ENCODE results near the gene COL12A1. TPM values are rescaled to one million over a fixed set of nuclear protein-coding genes. Genes with fewer than 3 reads are reported as not detected.
A peak's percentile ranks its signal among the peaks of the same experiment; 100 is the strongest.

Gene COL12A1
- total RNA-seq, 1 experiment from 2014 or later, result 0.96 TPM

- Histone ChIP-seq H2BK12ac (ENCODE audit: insufficient read length, low read depth, low read length) (no peak overlapping the region), H4K5ac (ENCODE audit: insufficient read length, low read depth, low read length) (no peak overlapping the region), H3K9ac (ENCODE audit: extremely low read depth, insufficient read length, low read length) (no peak overlapping the region), H3K9me3 (ENCODE audit: control insufficient read depth, low read depth, low read length) (no peaks in the 10 kb centered on the region), H2BK5ac (ENCODE audit: insufficient read length, low read length) (no peak overlapping the region), H3K56ac (ENCODE audit: insufficient read length, low read depth, low read length) (no peak overlapping the region), H3K79me2 (ENCODE audit: insufficient read depth, low read length) (no peaks in the 10 kb centered on the region), H3K23me2 (ENCODE audit: insufficient read length, low read depth, low read length, poor library complexity, severe bottlenecking) (no peaks in the 10 kb centered on the region), H3K4me1 (ENCODE audit: insufficient read depth, low read length) (peaks cover 8% of the 10 kb centered on the region; the same call in 1 of the 2 replicates), H3K79me1 (ENCODE audit: insufficient read depth, low read depth, low read length, poor library complexity, severe bottlenecking) (no peaks in the 10 kb centered on the region), H4K20me1 (ENCODE audit: control insufficient read depth, insufficient read depth, insufficient read length) (no peaks in the 10 kb centered on the region), H3T11ph (ENCODE audit: low read length) (no peak overlapping the region), H3K27ac (ENCODE audit: insufficient read length, low read depth, low read length) (peak overlapping the region; percentile 33), H2AK5ac (ENCODE audit: insufficient read length, low read length) (no peak overlapping the region), H2BK20ac (ENCODE audit: low read depth, low read length, poor library complexity, severe bottlenecking) (no peak overlapping the region), H3K4ac (ENCODE audit: low read depth, low read length) (no peak overlapping the region), H2AFZ (ENCODE audit: low read length) (no peak overlapping the region), H3K18ac (ENCODE audit: insufficient read length, low read depth, low read length) (no peak overlapping the region), H3K14ac (ENCODE audit: insufficient read depth, low read length) (no peak overlapping the region), H3K27me3 (ENCODE audit: insufficient read depth, low read length) (no peaks in the 10 kb centered on the region), H2BK120ac (ENCODE audit: low read depth, low read length, poor library complexity, severe bottlenecking) (no peak overlapping the region), H3K4me2 (ENCODE audit: insufficient read depth, insufficient read length, low read length) (no peak overlapping the region), H4K91ac (ENCODE audit: insufficient read length, low read depth, low read length) (no peak overlapping the region), H2BK15ac (ENCODE audit: low read depth, low read length) (no peak overlapping the region), H3K23ac (ENCODE audit: insufficient read length, low read depth, low read length) (no peak overlapping the region), H4K8ac (replicated peaks; ENCODE audit: insufficient read length, low read depth, low read length) (no peak overlapping the region)
- WGBS (ENCODE audit: extremely low coverage, insufficient read length, low lambda C conversion rate), result no CpG with 5 or more reads among the region's 2 CpGs
- Mint-ChIP-seq H3K27me3 (ENCODE audit: low read depth) (no peaks in the 10 kb centered on the region), H3K36me3 (ENCODE audit: insufficient read depth in 1 of 3, low read depth in 3 of 3) (peaks cover 18 to 27% (median 26%) of the 10 kb centered on the region in 3 experiments; a peak in 6 of 7 replicates), H3K9me3 (no peaks in the 10 kb centered on the region), H3K4me1 (peaks cover 29 to 41% of the 10 kb centered on the region in 2 experiments), H3K4me3 (no peak overlapping the region), H3K27ac (peak overlapping the region; percentile 13 to 68 (median 61); a peak in 5 of 7 replicates)
- TF ChIP-seq, protein P1, sequence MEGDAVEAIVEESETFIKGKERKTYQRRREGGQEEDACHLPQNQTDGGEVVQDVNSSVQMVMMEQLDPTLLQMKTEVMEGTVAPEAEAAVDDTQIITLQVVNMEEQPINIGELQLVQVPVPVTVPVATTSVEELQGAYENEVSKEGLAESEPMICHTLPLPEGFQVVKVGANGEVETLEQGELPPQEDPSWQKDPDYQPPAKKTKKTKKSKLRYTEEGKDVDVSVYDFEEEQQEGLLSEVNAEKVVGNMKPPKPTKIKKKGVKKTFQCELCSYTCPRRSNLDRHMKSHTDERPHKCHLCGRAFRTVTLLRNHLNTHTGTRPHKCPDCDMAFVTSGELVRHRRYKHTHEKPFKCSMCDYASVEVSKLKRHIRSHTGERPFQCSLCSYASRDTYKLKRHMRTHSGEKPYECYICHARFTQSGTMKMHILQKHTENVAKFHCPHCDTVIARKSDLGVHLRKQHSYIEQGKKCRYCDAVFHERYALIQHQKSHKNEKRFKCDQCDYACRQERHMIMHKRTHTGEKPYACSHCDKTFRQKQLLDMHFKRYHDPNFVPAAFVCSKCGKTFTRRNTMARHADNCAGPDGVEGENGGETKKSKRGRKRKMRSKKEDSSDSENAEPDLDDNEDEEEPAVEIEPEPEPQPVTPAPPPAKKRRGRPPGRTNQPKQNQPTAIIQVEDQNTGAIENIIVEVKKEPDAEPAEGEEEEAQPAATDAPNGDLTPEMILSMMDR (conservative IDR thresholded peaks at IDR 0.05), result no peak
- no peak for DNase-seq
Measured at GRCh38 chr6:75235271-75235670, 29.4 kb upstream of the COL12A1 start.

All from H9 (cell line).